Stimulated activated naive CD8-positive, alpha-beta T cell treated with anti-CD3 and anti-CD28 coated beads, Interleukin-15, Interleukin-2, amounts not matched to agents 100 ng/mL and 50 ng/mL, for 24 hours (primary cell): ENCODE data around the gene MYH11.

ENCODE experiments used
- H3K27ac Mint-ChIP-seq: one replicate; pipeline ENCODE4 v1.8.0; 2021; ENCODE audit warnings: mild to moderate bottlenecking, mixed read lengths
- H3K27me3 Mint-ChIP-seq: one replicate; pipeline ENCODE4 v1.8.0; 2021; ENCODE audit warnings: mixed read lengths
- H3K36me3 Mint-ChIP-seq: one replicate; pipeline ENCODE4 v1.8.0; 2021; ENCODE audit warnings: low read depth, mixed read lengths
- H3K4me1 Mint-ChIP-seq: one replicate; pipeline ENCODE4 v1.8.0; 2021; ENCODE audit warnings: low read depth, mixed read lengths
- H3K4me3 Mint-ChIP-seq: one replicate; pipeline ENCODE4 v1.8.0; 2021; ENCODE audit warnings: mild to moderate bottlenecking, mixed read lengths
- H3K9me3 Mint-ChIP-seq: one replicate; pipeline ENCODE4 v1.8.0; 2021; ENCODE audit warnings: mixed read lengths

The MYH11 gene

GRCh38 chr16:15754821-15755534 is 101.8 kb downstream of the MYH11 start:
- Mint-ChIP-seq H3K27ac (no peak overlapping the region), H3K9me3 (no peaks in the 10 kb centered on the region), H3K4me3 (no peak overlapping the region), H3K27me3 (no peaks in the 10 kb centered on the region), H3K4me1 (no peaks in the 10 kb centered on the region), H3K36me3 (no peaks in the 10 kb centered on the region)

DNA sequence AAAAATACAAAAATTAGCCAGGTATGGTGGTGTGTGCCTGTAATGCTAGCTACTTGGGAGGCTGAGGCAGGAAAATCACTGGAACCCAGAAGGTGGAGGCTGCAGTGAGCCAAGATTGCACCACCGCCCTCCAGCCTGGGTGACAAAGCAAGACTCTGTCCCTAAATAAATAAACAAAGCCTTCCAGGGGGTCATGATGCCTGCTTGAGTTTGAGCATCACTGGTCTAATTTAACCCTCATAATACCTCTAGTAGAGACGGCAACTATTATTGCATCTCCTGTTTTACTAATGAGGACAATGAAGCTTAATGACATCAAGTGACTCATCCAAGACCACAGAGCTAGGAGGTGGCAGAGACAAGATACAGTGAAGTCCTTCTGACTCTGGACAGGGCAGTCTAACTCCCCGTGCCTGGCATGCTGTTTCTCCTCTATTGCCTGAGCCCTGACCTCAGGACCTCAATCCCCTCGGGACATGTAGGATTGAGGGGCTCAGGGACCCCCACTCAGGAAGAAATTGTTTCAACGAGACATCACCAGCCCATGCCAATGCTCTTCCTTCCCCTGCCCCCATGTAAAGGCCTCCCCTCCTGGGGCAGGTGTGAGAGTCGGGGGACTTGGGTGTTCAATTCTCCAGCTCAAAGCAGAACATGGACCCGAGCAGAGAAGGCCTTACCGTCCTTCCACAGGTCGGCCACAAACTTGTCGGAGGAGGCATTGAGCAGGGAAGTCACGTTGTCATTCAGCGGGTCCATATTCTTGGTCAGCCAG is 103.9 kb downstream of the MYH11 start:
- Mint-ChIP-seq H3K36me3 (no peaks in the 10 kb centered on the region), H3K4me1 (no peaks in the 10 kb centered on the region), H3K9me3 (no peaks in the 10 kb centered on the region), H3K4me3 (no peak overlapping the region), H3K27ac (no peak overlapping the region), H3K27me3 (no peaks in the 10 kb centered on the region)

- no peaks in the 10 kb centered on the region for H3K4me1 Mint-ChIP-seq
- H3K9me3 Mint-ChIP-seq: no peaks in the 10 kb centered on the region
- no peaks in the 10 kb centered on the region for H3K27me3 Mint-ChIP-seq
- no peaks in the 10 kb centered on the region for H3K36me3 Mint-ChIP-seq
- H3K27ac Mint-ChIP-seq: no peak overlapping the region
- no peak overlapping the region for H3K4me3 Mint-ChIP-seq
These were observed 104.9 kb downstream of the MYH11 start for GRCh38 chr16:15751940-15752339.

DNA sequence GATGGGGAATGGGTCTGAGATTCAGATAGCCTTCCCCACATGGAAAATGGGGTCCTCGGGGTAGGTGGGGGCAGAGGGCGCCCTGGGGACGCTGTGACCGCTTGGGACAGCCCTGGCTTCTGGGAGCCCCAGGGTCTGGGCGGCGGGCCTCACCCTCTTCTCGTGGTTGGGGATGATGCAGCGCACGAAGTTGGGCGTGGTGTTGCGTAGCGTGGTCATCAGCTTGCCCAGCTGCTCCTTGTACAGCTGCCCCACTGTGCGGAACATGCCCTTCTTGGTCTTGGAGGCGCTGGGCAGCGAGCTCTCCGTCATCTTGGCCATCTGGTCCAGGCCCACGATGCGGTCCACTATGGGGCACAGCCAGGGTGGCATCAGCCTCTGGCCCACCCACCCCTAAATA is 106.8 kb downstream of the MYH11 start:
- Mint-ChIP-seq H3K36me3 (no peaks in the 10 kb centered on the region), H3K9me3 (no peaks in the 10 kb centered on the region), H3K4me1 (no peaks in the 10 kb centered on the region), H3K4me3 (no peak overlapping the region), H3K27me3 (no peaks in the 10 kb centered on the region), H3K27ac (no peak overlapping the region)

DNA sequence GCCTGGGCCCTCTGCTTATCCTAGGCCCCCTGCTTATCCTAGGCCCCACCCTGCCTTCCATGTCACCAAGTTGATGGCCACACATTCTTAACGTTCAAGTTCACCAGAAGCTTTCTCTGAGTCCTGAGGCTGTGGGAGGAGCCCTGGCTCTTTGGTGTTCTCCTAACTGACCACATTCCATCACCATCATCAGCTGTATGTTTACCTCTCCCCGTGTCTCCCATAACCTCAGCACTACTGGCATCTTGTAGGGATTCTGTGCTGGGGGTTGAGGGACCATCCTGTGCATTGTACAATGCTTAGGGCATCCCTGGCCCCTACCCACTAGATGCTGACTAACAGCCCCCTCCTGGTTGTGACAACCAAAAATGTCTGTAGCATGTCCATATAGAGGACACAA is 107.5 kb downstream of the MYH11 start:
- H3K4me3 Mint-ChIP-seq: no peak overlapping the region
- no peak overlapping the region for H3K27ac Mint-ChIP-seq
- H3K27me3 Mint-ChIP-seq: no peaks in the 10 kb centered on the region
- no peaks in the 10 kb centered on the region for H3K36me3 Mint-ChIP-seq
- H3K4me1 Mint-ChIP-seq: no peaks in the 10 kb centered on the region
- H3K9me3 Mint-ChIP-seq: no peaks in the 10 kb centered on the region

DNA sequence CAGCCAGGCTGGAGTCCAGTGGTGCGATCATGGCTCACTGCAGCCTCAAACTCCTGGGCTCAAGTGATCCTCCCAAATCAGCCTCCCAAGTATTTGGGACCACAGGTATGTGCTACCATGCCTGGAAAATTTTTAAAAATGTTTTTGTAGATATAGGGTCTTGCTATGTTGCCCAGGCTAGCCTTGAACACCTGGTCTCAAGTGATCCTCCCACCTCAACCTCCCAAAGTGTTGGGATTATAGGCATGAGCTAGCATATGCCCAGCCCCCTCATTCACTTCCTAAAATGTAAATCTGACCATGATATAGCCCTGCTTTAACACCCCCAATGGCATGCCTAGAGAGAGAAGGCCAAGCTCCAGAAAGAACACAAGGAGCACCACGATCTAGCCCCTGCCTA is 108.2 kb downstream of the MYH11 start:
- H3K27ac Mint-ChIP-seq: no peak overlapping the region
- H3K4me3 Mint-ChIP-seq: no peak overlapping the region

GRCh38 chr16:15747937-15748336 is 108.9 kb downstream of the MYH11 start:
- no peaks in the 10 kb centered on the region for H3K4me1 Mint-ChIP-seq
- H3K4me3 Mint-ChIP-seq: no peak overlapping the region
- no peaks in the 10 kb centered on the region for H3K9me3 Mint-ChIP-seq
- no peak overlapping the region for H3K27ac Mint-ChIP-seq
- peaks cover 3% of the 10 kb centered on the region for H3K36me3 Mint-ChIP-seq
- no peaks in the 10 kb centered on the region for H3K27me3 Mint-ChIP-seq

More for the DNA sequence above, 108.2 kb downstream of the MYH11 start:
- no peaks in the 10 kb centered on the region for H3K9me3 Mint-ChIP-seq
- peaks cover under 1% of the 10 kb centered on the region for H3K36me3 Mint-ChIP-seq
- no peaks in the 10 kb centered on the region for H3K4me1 Mint-ChIP-seq
- H3K27me3 Mint-ChIP-seq: no peaks in the 10 kb centered on the region

- Mint-ChIP-seq H3K9me3 (no peaks in the 10 kb centered on the region), H3K27ac (no peak overlapping the region), H3K4me1 (no peaks in the 10 kb centered on the region), H3K4me3 (no peak overlapping the region), H3K36me3 (peaks cover 6% of the 10 kb centered on the region), H3K27me3 (no peaks in the 10 kb centered on the region)
These were observed 110.5 kb downstream of the MYH11 start for GRCh38 chr16:15746332-15746731.

- no peaks in the 10 kb centered on the region for H3K9me3 Mint-ChIP-seq
- H3K36me3 Mint-ChIP-seq: peaks cover 9% of the 10 kb centered on the region
- no peaks in the 10 kb centered on the region for H3K4me1 Mint-ChIP-seq
- H3K4me3 Mint-ChIP-seq: no peak overlapping the region
- no peak overlapping the region for H3K27ac Mint-ChIP-seq
- no peaks in the 10 kb centered on the region for H3K27me3 Mint-ChIP-seq
These were observed 113.2 kb downstream of the MYH11 start for GRCh38 chr16:15743657-15744056.

- H3K27me3 Mint-ChIP-seq: no peaks in the 10 kb centered on the region
- H3K9me3 Mint-ChIP-seq: no peaks in the 10 kb centered on the region
- H3K27ac Mint-ChIP-seq: no peak overlapping the region
These were observed 114.1 kb downstream of the MYH11 start for GRCh38 chr16:15742716-15743115.

GRCh38 chr16:15741207-15741871 is 115.5 kb downstream of the MYH11 start:
- Mint-ChIP-seq H3K4me3 (no peak overlapping the region), H3K9me3 (no peaks in the 10 kb centered on the region), H3K27me3 (no peaks in the 10 kb centered on the region), H3K27ac (no peak overlapping the region), H3K36me3 (peaks cover 15% of the 10 kb centered on the region), H3K4me1 (no peaks in the 10 kb centered on the region)

More at GRCh38 chr16:15742716-15743115, 114.1 kb downstream of the MYH11 start:
- no peak overlapping the region for H3K4me3 Mint-ChIP-seq
- no peaks in the 10 kb centered on the region for H3K4me1 Mint-ChIP-seq
- H3K36me3 Mint-ChIP-seq: peaks cover 9% of the 10 kb centered on the region

GRCh38 chr16:15739950-15740349 is 116.9 kb downstream of the MYH11 start:
- H3K36me3 Mint-ChIP-seq: peaks cover 19% of the 10 kb centered on the region

DNA sequence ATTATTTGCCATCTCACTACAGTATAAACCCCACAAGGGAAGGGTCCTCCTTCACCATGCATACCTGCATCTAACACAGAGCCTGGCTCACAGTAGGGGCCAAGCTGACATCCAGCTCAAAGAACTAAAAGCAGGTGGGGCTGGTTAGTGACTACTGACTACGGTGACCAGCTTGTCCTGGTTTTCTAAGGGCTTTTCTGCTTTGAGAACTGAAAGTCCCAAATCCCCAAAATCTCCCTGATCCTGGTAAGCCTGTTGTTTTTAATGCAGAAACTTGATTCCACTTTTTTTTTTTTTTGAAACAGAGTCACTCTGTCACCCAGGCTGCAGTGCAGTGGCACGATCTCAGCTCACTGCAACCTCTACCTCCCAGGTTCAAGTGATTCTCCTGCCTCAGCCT is 117.4 kb downstream of the MYH11 start:
- H3K27me3 Mint-ChIP-seq: no peaks in the 10 kb centered on the region
- no peak overlapping the region for H3K4me3 Mint-ChIP-seq
- no peaks in the 10 kb centered on the region for H3K9me3 Mint-ChIP-seq
- H3K36me3 Mint-ChIP-seq: peaks cover 19% of the 10 kb centered on the region
- H3K4me1 Mint-ChIP-seq: no peaks in the 10 kb centered on the region
- H3K27ac Mint-ChIP-seq: no peak overlapping the region

More at GRCh38 chr16:15739950-15740349, 116.9 kb downstream of the MYH11 start:
- Mint-ChIP-seq H3K4me3 (no peak overlapping the region), H3K27me3 (no peaks in the 10 kb centered on the region), H3K9me3 (no peaks in the 10 kb centered on the region), H3K27ac (no peak overlapping the region), H3K4me1 (no peaks in the 10 kb centered on the region)

GRCh38 chr16:15737140-15737644 is 119.6 kb downstream of the MYH11 start:
- H3K9me3 Mint-ChIP-seq: no peaks in the 10 kb centered on the region
- no peak overlapping the region for H3K27ac Mint-ChIP-seq
- H3K4me1 Mint-ChIP-seq: no peaks in the 10 kb centered on the region
- H3K36me3 Mint-ChIP-seq: peaks cover 16% of the 10 kb centered on the region
- no peaks in the 10 kb centered on the region for H3K27me3 Mint-ChIP-seq
- H3K4me3 Mint-ChIP-seq: no peak overlapping the region

GRCh38 chr16:15736529-15736928 is 120.3 kb downstream of the MYH11 start:
- no peak overlapping the region for H3K4me3 Mint-ChIP-seq
- peaks cover 15% of the 10 kb centered on the region for H3K36me3 Mint-ChIP-seq
- H3K27me3 Mint-ChIP-seq: no peaks in the 10 kb centered on the region
- no peaks in the 10 kb centered on the region for H3K4me1 Mint-ChIP-seq
- no peak overlapping the region for H3K27ac Mint-ChIP-seq
- no peaks in the 10 kb centered on the region for H3K9me3 Mint-ChIP-seq
